Activated CD8-positive, alpha-beta memory T cell treated with anti-CD3 and anti-CD28 coated beads for 1 hour (primary cell): ENCODE measurements around the gene DCK.
"Not testable (repeated sequence)": the region's sequence is repeated elsewhere in the genome, so short reads cannot be mapped to it uniquely, and the experiment has no call there.

Source experiments
- DNase-seq, 2 donors: peaks; one replicate each; pipeline ENCODE4 v3.0.0-alpha.2; 2020; ENCODE audit warnings: low read depth in 1 of 2; ENCODE audit errors: extremely low read depth in 1 of 2

DCK gene

GRCh38 chr4:71059573-71059972 lies 66.1 kb downstream of the DCK start:
- DNase-seq, result not testable (repeated sequence)

- no peak for DNase-seq
These were observed 69.0 kb downstream of the DCK start for GRCh38 chr4:71062436-71062835.

- DNase-seq, result no peak
These were observed 70.3 kb downstream of the DCK start for GRCh38 chr4:71063711-71064110.

- DNase-seq, result no peak
These were observed 71.1 kb downstream of the DCK start for GRCh38 chr4:71064521-71064920.

- DNase-seq, result no peak
These were observed 72.6 kb downstream of the DCK start for GRCh38 chr4:71065991-71066510.

GRCh38 chr4:71066737-71067716 lies 73.6 kb downstream of the DCK start:
- no peak for DNase-seq

GRCh38 chr4:71069063-71069462 lies 75.6 kb downstream of the DCK start:
- no peak for DNase-seq

GRCh38 chr4:71070015-71070414 lies 76.6 kb downstream of the DCK start:
- no peak for DNase-seq

GRCh38 chr4:71074452-71075299 lies 81.2 kb downstream of the DCK start:
- DNase-seq, result no peak
